ENCODE measurements around the gene SERPINB13.

GRCh38 chr18:63575681-63576080 lies 11.5 kb upstream of the SERPINB13 start:
- TF ChIP-seq CTCF (IDR thresholded peaks at IDR 0.05; ENCODE audit: borderline replicate concordance, extremely low read depth, low read length, poor library complexity, severe bottlenecking) = no peak
- TF ChIP-seq EZH2 (IDR thresholded peaks at IDR 0.05; ENCODE audit: borderline replicate concordance, low read depth, low read length, severe bottlenecking) = no peak

Data from DND-41 (cell line).